Measurements from ENCODE around the gene ESPN.
A peak's percentile ranks its signal among the peaks of the same experiment; 100 is the strongest.
"Not testable (repeated sequence)": the region's sequence is repeated elsewhere in the genome, so short reads cannot be mapped to it uniquely, and the experiment has no call there.

The ESPN gene

GRCh38 chr1:6424619-6425593 lies at the start of gene ESPN:
Gene ESPN (plus strand): TSS chr1:6424776. CDS start chr1:6424956, 180 bp downstream.
- no peak for DNase-seq (ENCODE audit: low read depth, low spot score)

GRCh38 chr1:6378096-6378746 lies 46.4 kb upstream of the ESPN start:
- peak; percentile 66 for DNase-seq (ENCODE audit: low read depth, low spot score)

- no peak for DNase-seq (ENCODE audit: low read depth, low spot score)
These were observed 44.5 kb upstream of the ESPN start for GRCh38 chr1:6380037-6380436.

GRCh38 chr1:6384135-6384534 lies 40.4 kb upstream of the ESPN start:
- no peak for DNase-seq (ENCODE audit: low read depth, low spot score)

GRCh38 chr1:6384962-6385361 lies 39.6 kb upstream of the ESPN start:
- no peak for DNase-seq (ENCODE audit: low read depth, low spot score)

GRCh38 chr1:6385488-6386191 lies 38.9 kb upstream of the ESPN start:
- peak; percentile 96 for DNase-seq (ENCODE audit: low read depth, low spot score)

GRCh38 chr1:6386371-6386949 lies 38.1 kb upstream of the ESPN start:
- peak; percentile 52 for DNase-seq (ENCODE audit: low read depth, low spot score)

GRCh38 chr1:6389971-6390370 lies 34.6 kb upstream of the ESPN start:
- DNase-seq (ENCODE audit: low read depth, low spot score): no peak

- DNase-seq (ENCODE audit: low read depth, low spot score): no peak
These were observed 32.4 kb upstream of the ESPN start for GRCh38 chr1:6391951-6392808.

GRCh38 chr1:6392809-6393399 lies 31.7 kb upstream of the ESPN start:
- DNase-seq (ENCODE audit: low read depth, low spot score): no peak

- DNase-seq (ENCODE audit: low read depth, low spot score): peak; percentile 94
These were observed 31.0 kb upstream of the ESPN start, which contains the start of gene ACOT7 for GRCh38 chr1:6393400-6394187. Gene ACOT7 (minus strand): TSS chr1:6393767. CDS start chr1:6393399, 368 bp downstream.

GRCh38 chr1:6395130-6395529 lies 29.4 kb upstream of the ESPN start:
- not testable (repeated sequence) for DNase-seq (ENCODE audit: low read depth, low spot score)

- not testable (repeated sequence) for DNase-seq (ENCODE audit: low read depth, low spot score)
These were observed 28.8 kb upstream of the ESPN start for GRCh38 chr1:6395781-6396244.

GRCh38 chr1:6396998-6397397 lies 27.6 kb upstream of the ESPN start:
- no peak for DNase-seq (ENCODE audit: low read depth, low spot score)

GRCh38 chr1:6397844-6398441 lies 26.6 kb upstream of the ESPN start:
- DNase-seq (ENCODE audit: low read depth, low spot score): no peak

GRCh38 chr1:6399294-6399693 lies 25.3 kb upstream of the ESPN start:
- no peak for DNase-seq (ENCODE audit: low read depth, low spot score)

GRCh38 chr1:6401673-6402072 lies 22.9 kb upstream of the ESPN start:
- no peak for DNase-seq (ENCODE audit: low read depth, low spot score)

GRCh38 chr1:6408023-6408422 lies 16.6 kb upstream of the ESPN start:
- no peak for DNase-seq (ENCODE audit: low read depth, low spot score)

- no peak for DNase-seq (ENCODE audit: low read depth, low spot score)
These were observed 15.5 kb upstream of the ESPN start for GRCh38 chr1:6409053-6409452.
